CD14-positive monocyte (primary cell): ENCODE measurements around the gene MAP3K7CL. TPM values are rescaled to one million over a fixed set of nuclear protein-coding genes. Genes with fewer than 3 reads are reported as not detected.
A peak's percentile ranks its signal among the peaks of the same experiment; 100 is the strongest.

ENCODE experiments used
- DNase-seq, 3 donors: peaks; one replicate each; pipeline ENCODE4 v3.0.0-alpha.2; 2011 to 2022
- H2AFZ ChIP-seq: 2 replicates; pipeline ENCODE4 v1.6.0; 2012; ENCODE audit warnings: mild to moderate bottlenecking, low read depth, low read length, inconsistent platforms; ENCODE audit not compliant: insufficient read depth, poor library complexity, severe bottlenecking
- H3K27ac ChIP-seq, 2 donors: 1 replicate in 1 of 2; 2 replicates in 1 of 2; pipeline ENCODE4 v1.5.1; 2012 to 2013; ENCODE audit warnings: low read length in 2 of 2, control low read depth in 1 of 2, inconsistent platforms in 1 of 2, low read depth in 1 of 2, mild to moderate bottlenecking in 1 of 2
- H3K27me3 ChIP-seq, 2 donors: one replicate each; pipeline versions ENCODE4 v1.6.0 to v1.6.1; 2011 to 2013; ENCODE audit warnings: low read length in 2 of 2; ENCODE audit not compliant: control insufficient read depth in 2 of 2, insufficient read depth in 2 of 2
- H3K36me3 ChIP-seq, 2 donors: replicated peaks in 1 of 2; 1 replicate in 1 of 2; 2 replicates in 1 of 2; pipeline versions ENCODE4 v1.5.1 to v1.6.1; 2012 to 2013; ENCODE audit warnings: low read length in 2 of 2, control low read depth in 1 of 2, inconsistent platforms in 1 of 2, mild to moderate bottlenecking in 1 of 2; ENCODE audit not compliant: insufficient read depth in 2 of 2, control insufficient read depth in 1 of 2
- H3K4me1 ChIP-seq, 2 donors: 1 replicate in 1 of 2; 2 replicates in 1 of 2; pipeline versions ENCODE4 v1.5.1 to v1.6.1; 2012 to 2013; ENCODE audit warnings: low read length in 2 of 2, control low read depth in 1 of 2, inconsistent platforms in 1 of 2, mild to moderate bottlenecking in 1 of 2, moderate library complexity in 1 of 2; ENCODE audit not compliant: insufficient read depth in 2 of 2, control insufficient read depth in 1 of 2
- H3K4me2 ChIP-seq: replicated peaks from 2 replicates; pipeline ENCODE3; 2012; ENCODE audit warnings: low read length, moderate library complexity, mild to moderate bottlenecking; ENCODE audit not compliant: poor library complexity, severe bottlenecking; ENCODE audit errors: extremely low read depth
- H3K4me3 ChIP-seq, 3 experiments: fragments of 200-600 bp in 1 of 3; sonication (generic) in 1 of 3; replicated peaks in 1 of 3; 1 replicate in 2 of 3; 2 replicates in 1 of 3; pipeline ENCODE4 v1.5.1; 2011 to 2013; ENCODE audit warnings: low read length in 3 of 3, mild to moderate bottlenecking in 3 of 3, control low read depth in 2 of 3, low read depth in 2 of 3, inconsistent platforms in 1 of 3, moderate library complexity in 1 of 3
- H3K79me2 ChIP-seq: 2 replicates; pipeline ENCODE4 v1.6.0; 2012; ENCODE audit warnings: mild to moderate bottlenecking, control low read depth, inconsistent platforms, low read length, moderate library complexity; ENCODE audit not compliant: insufficient read depth
- H3K9ac ChIP-seq: 2 replicates; pipeline ENCODE4 v1.6.0; 2017; ENCODE audit warnings: low read length, mild to moderate bottlenecking; ENCODE audit not compliant: insufficient read depth, poor library complexity, severe bottlenecking
- H3K9me3 ChIP-seq, 2 donors: replicated peaks in 1 of 2; 1 replicate in 1 of 2; 2 replicates in 1 of 2; pipeline versions ENCODE4 v1.5.1 to v1.6.1; 2012 to 2013; ENCODE audit warnings: low read length in 2 of 2, control low read depth in 1 of 2; ENCODE audit not compliant: control insufficient read depth in 1 of 2, insufficient read depth in 1 of 2
- H4K20me1 ChIP-seq: 2 replicates; pipeline ENCODE4 v1.6.0; 2012; ENCODE audit warnings: mild to moderate bottlenecking, low read length, control low read depth, moderate library complexity; ENCODE audit not compliant: insufficient read depth
- H3K27ac Mint-ChIP-seq, 7 donors: one replicate each; pipeline ENCODE4 v1.8.0; 2020; ENCODE audit warnings: mild to moderate bottlenecking in 7 of 7, mixed read lengths in 7 of 7, moderate library complexity in 6 of 7, inconsistent platforms in 2 of 7
- H3K27me3 Mint-ChIP-seq, 3 donors: one replicate each; pipeline ENCODE4 v1.8.0; 2021 to 2022; ENCODE audit warnings: low read depth in 3 of 3, mild to moderate bottlenecking in 3 of 3, mixed read lengths in 3 of 3, moderate library complexity in 3 of 3, inconsistent platforms in 1 of 3
- H3K36me3 Mint-ChIP-seq, 2 donors: one replicate each; pipeline ENCODE4 v1.8.0; 2020; ENCODE audit warnings: mixed read lengths in 2 of 2, inconsistent platforms in 1 of 2, mild to moderate bottlenecking in 1 of 2
- H3K4me1 Mint-ChIP-seq: one replicate; pipeline ENCODE4 v1.8.0; 2020; ENCODE audit warnings: mild to moderate bottlenecking, mixed read lengths
- H3K4me3 Mint-ChIP-seq, 2 donors: one replicate each; pipeline ENCODE4 v1.8.0; 2020; ENCODE audit warnings: mild to moderate bottlenecking in 2 of 2, mixed read lengths in 2 of 2, moderate library complexity in 1 of 2
- H3K9me3 Mint-ChIP-seq, 7 donors: one replicate each; pipeline ENCODE4 v1.8.0; 2020 to 2022; ENCODE audit warnings: mixed read lengths in 7 of 7, mild to moderate bottlenecking in 6 of 7, moderate library complexity in 6 of 7, inconsistent platforms in 2 of 7
- WGBS: methylation state at CpG from one replicate; pipeline ENCODE4 v1.1.5; 2013; ENCODE audit warnings: missing lambda C conversion rate; ENCODE audit not compliant: insufficient coverage; 5-methylcytosine and 5-hydroxymethylcytosine counted together
- intact Hi-C, 2 donors: fragments of 100-400 bp; cut with micrococcal nuclease; formaldehyde crosslinking; loops; one replicate each; pipeline versions ENCODE4 v1.15.0 to v1.15.1; 2023
- polyA plus RNA-seq, 3 donors: library from polyadenylated mRNA; depleted of rRNA in 1 of 3; unstranded in 2 of 3; stranded (reverse) in 1 of 3; fragments of 300-500 nt in 2 of 3; fragments of >200 nt in 1 of 3; fragmentation: Illumina TruSeq in 2 of 3; gene quantifications; 1 replicate in 2 of 3; 2 replicates in 1 of 3; pipeline ENCODE4 v1.2.3, GENCODE V29; 2012 to 2021
- TF ChIP-seq, protein P1 (sequence below): fragments of 200-600 bp; IDR thresholded peaks from one replicate; pipeline ENCODE4 v1.8.0; 2022; ENCODE audit warnings: antibody characterized with exemption, mild to moderate bottlenecking

MAP3K7CL gene
- polyA plus RNA-seq, 3 donors = 14.6 to 15.8 (median 15.7) TPM

DNA sequence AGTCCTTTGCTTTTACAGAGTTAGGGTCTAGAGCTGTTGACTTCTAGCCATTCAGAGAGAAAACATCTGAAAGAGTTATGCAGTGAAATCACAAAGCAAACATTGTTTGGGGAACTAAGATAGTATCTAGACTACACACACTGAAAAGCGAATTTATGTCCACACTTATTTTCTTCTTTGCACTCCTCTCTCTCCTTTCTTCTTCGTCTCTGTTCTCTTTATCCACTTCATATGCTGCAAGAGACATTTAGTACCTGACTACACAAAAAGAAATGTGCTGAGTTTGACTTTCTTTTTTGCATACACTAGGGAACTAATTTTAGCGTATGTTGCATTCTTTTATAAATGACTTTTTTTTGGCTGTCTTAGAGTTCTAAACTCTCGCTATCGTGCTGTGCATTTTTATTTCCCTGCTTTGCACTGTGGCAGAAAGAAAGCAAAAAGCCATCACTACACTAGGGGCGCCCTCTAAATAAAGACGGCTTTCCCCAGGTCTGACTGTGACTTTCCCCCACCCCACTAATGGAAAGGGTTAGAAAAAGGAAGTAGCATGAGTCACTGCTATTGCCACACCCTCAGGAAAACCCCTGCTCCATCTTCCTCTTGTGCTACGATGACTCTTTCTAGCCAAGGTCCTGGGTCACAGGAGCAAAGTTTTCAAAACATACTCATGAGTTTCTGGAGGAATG, 65.7 kb downstream of the MAP3K7CL start:
- Histone ChIP-seq H3K4me2 (peak overlapping the region; percentile 68), H3K4me3 (peak overlapping the region; percentile 19 to 62 (median 55)), H3K27me3 (no peaks in the 10 kb centered on the region), H4K20me1 (no peaks in the 10 kb centered on the region), H3K36me3 (no peaks in the 10 kb centered on the region), H3K79me2 (no peaks in the 10 kb centered on the region), H3K27ac (peak overlapping the region; percentile 96 to 100), H3K9me3 (peaks cover 15 to 18% of the 10 kb centered on the region in 2 donors), H3K4me1 (peaks cover 56 to 61% of the 10 kb centered on the region in 2 donors), H2AFZ (peak overlapping the region; percentile 6), H3K9ac (peak overlapping the region; percentile 73)
- TF ChIP-seq, protein P1, sequence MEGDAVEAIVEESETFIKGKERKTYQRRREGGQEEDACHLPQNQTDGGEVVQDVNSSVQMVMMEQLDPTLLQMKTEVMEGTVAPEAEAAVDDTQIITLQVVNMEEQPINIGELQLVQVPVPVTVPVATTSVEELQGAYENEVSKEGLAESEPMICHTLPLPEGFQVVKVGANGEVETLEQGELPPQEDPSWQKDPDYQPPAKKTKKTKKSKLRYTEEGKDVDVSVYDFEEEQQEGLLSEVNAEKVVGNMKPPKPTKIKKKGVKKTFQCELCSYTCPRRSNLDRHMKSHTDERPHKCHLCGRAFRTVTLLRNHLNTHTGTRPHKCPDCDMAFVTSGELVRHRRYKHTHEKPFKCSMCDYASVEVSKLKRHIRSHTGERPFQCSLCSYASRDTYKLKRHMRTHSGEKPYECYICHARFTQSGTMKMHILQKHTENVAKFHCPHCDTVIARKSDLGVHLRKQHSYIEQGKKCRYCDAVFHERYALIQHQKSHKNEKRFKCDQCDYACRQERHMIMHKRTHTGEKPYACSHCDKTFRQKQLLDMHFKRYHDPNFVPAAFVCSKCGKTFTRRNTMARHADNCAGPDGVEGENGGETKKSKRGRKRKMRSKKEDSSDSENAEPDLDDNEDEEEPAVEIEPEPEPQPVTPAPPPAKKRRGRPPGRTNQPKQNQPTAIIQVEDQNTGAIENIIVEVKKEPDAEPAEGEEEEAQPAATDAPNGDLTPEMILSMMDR = peak; percentile 82
- peak overlapping the region; percentile 99 to 100 (median 99) for H3K27ac Mint-ChIP-seq
- peaks cover 8 to 17% (median 14%) of the 10 kb centered on the region in 7 donors for H3K9me3 Mint-ChIP-seq
- intact Hi-C loops = loop anchor here in 1 of 2 donors (5.0 kb wide), 2 partner anchors 34 to 41 kb away; no protein-coding TSS in a partner anchor
- H3K4me3 Mint-ChIP-seq = peak overlapping the region; percentile 61 to 86
- H3K27me3 Mint-ChIP-seq = no peaks in the 10 kb centered on the region
- peak; percentile 98 to 100 (median 99) for DNase-seq
- H3K4me1 Mint-ChIP-seq = peaks cover 59% of the 10 kb centered on the region
- WGBS = no CpG with 5 or more reads among the region's 8 CpGs
- peaks cover 5 to 14% of the 10 kb centered on the region in 2 donors for H3K36me3 Mint-ChIP-seq

DNA sequence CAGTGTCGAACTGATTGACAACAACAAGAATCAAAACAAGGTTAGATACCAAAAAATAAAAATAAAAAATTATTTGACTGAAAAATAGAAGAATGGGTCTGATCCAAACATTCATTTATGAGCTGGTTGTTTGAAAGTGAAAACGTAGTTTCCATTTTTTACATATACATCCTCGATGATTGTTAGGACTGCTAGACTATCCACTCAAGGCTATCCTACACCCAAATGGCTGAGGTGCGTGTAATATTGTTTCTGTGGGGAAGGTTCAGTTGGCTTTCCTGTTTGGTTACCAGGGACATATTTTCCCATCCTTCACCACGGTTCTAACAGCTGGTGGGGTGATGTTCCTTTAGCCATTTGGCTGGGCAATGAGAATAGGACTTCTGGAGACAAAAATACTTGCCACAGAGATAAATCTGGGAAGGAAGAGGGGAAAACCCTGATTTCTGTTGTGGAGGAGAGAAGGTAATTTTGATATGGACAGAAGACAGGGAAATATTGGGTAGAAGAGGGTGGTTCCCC, 66.3 kb downstream of the MAP3K7CL start:
- peaks cover 14 to 20% (median 19%) of the 10 kb centered on the region in 7 donors for H3K9me3 Mint-ChIP-seq
- H3K27me3 Mint-ChIP-seq = no peaks in the 10 kb centered on the region
- DNase-seq = peak in 1 of 3 donors; percentile 38
- peaks cover 55% of the 10 kb centered on the region for H3K4me1 Mint-ChIP-seq
- peak overlapping the region; percentile 50 for H2AFZ ChIP-seq
- H3K27ac ChIP-seq = peak overlapping the region; percentile 96 to 100
- H3K4me1 ChIP-seq = peaks cover 50 to 55% of the 10 kb centered on the region in 2 donors
- H3K9ac ChIP-seq = peak overlapping the region; percentile 73
- intact Hi-C loops = loop anchor here in 1 of 2 donors (5.0 kb wide), 2 partner anchors 34 to 41 kb away; no protein-coding TSS in a partner anchor
- no peaks in the 10 kb centered on the region for H3K79me2 ChIP-seq
- H3K4me3 ChIP-seq = peak overlapping the region in 1 of 3 experiments; percentile 30
- H3K27me3 ChIP-seq = no peaks in the 10 kb centered on the region
- H3K27ac Mint-ChIP-seq = peak overlapping the region; percentile 99 to 100 (median 99)
- H3K4me2 ChIP-seq = peak overlapping the region; percentile 49
- no peaks in the 10 kb centered on the region for H4K20me1 ChIP-seq
- H3K36me3 ChIP-seq = no peaks in the 10 kb centered on the region
- peak overlapping the region; percentile 48 to 63 for H3K4me3 Mint-ChIP-seq
- H3K9me3 ChIP-seq = peaks cover 15 to 24% of the 10 kb centered on the region in 2 donors
- TF ChIP-seq, protein P1 = no peak
- no CpG with 5 or more reads among the region's 5 CpGs for WGBS
- peaks cover 8 to 15% of the 10 kb centered on the region in 2 donors for H3K36me3 Mint-ChIP-seq
